Body of pancreas (tissue), 4 donors: ENCODE measurements around the gene PPP2R2B. TPM values are rescaled to one million over a fixed set of nuclear protein-coding genes. Genes with fewer than 3 reads are reported as not detected.

Experiments
- ATAC-seq: fragments of 150-250 bp; one replicate; pipeline ENCODE4 v1.9.1; 2016
- DNase-seq, 4 donors: peaks; one replicate each; pipeline ENCODE4 v3.0.0-alpha.2; 2019
- H3K27ac ChIP-seq, 4 donors: fragments of 200-600 bp; sonication (generic); 1 replicate in 3 of 4; 2 replicates in 1 of 4; pipeline versions ENCODE4 v1.5.1 to v1.6.1; 2016 to 2019; ENCODE audit warnings: mild to moderate bottlenecking in 1 of 4, mixed read lengths in 1 of 4, moderate library complexity in 1 of 4
- H3K27me3 ChIP-seq, 2 donors: fragments of 200-600 bp; sonication (generic); one replicate each; pipeline ENCODE4 v1.6.0; 2016; ENCODE audit warnings: mild to moderate bottlenecking in 1 of 2
- H3K36me3 ChIP-seq, 2 donors: fragments of 200-600 bp; sonication (generic); replicated peaks in 1 of 2; 2 replicates each; pipeline ENCODE4 v1.5.1; 2016; ENCODE audit warnings: low read depth in 2 of 2; ENCODE audit not compliant: insufficient read depth in 1 of 2
- H3K4me1 ChIP-seq: fragments of 200-600 bp; sonication (generic); one replicate; pipeline ENCODE4 v1.6.0; 2016
- H3K4me3 ChIP-seq, 2 donors: fragments of 200-600 bp; sonication (generic); 1 replicate in 1 of 2; 2 replicates in 1 of 2; pipeline ENCODE4 v1.5.1; 2016 to 2019
- H3K9me3 ChIP-seq, 3 donors: fragments of 200-600 bp; sonication (generic); 1 replicate in 2 of 3; 2 replicates in 1 of 3; pipeline ENCODE4 v1.5.1; 2016
- POLR2A ChIP-seq, 3 donors: fragments of 450-650 bp; IDR thresholded peaks; one replicate each; pipeline ENCODE4 v1.6.1; 2016; ENCODE audit warnings: antibody characterized with exemption in 3 of 3, mild to moderate bottlenecking in 2 of 3
- WGBS, 2 donors: methylation state at CpG; one replicate each; pipeline ENCODE4 v1.1.5; 2017; 5-methylcytosine and 5-hydroxymethylcytosine counted together
- intact Hi-C: fragments of 100-400 bp; cut with DNase I; formaldehyde crosslinking; loops from one replicate; pipeline ENCODE4 v1.15.1; 2023
- small RNA-seq: library from RNA; depleted of rRNA; stranded (forward); fragments of <200 nt; gene quantifications from one replicate; pipeline ENCODE3, GENCODE V24; 2016
- total RNA-seq, 2 donors: library from RNA; depleted of rRNA; stranded (reverse); fragments of >200 nt; gene quantifications; one replicate each; pipeline ENCODE4 v1.1.0, GENCODE V29; 2016
- TF ChIP-seq, protein P1 (sequence below), 7 experiments: fragments of 450-650 bp in 4 of 7; fragments of 200-600 bp in 3 of 7; sonication (generic) in 3 of 7; IDR thresholded peaks; one replicate each; pipeline ENCODE4 v1.5.1; 2016 to 2019; ENCODE audit warnings: antibody characterized with exemption in 7 of 7

The PPP2R2B gene
- total RNA-seq, 2 donors from 2014 or later: 0.26 TPM; not detected in 1

DNA sequence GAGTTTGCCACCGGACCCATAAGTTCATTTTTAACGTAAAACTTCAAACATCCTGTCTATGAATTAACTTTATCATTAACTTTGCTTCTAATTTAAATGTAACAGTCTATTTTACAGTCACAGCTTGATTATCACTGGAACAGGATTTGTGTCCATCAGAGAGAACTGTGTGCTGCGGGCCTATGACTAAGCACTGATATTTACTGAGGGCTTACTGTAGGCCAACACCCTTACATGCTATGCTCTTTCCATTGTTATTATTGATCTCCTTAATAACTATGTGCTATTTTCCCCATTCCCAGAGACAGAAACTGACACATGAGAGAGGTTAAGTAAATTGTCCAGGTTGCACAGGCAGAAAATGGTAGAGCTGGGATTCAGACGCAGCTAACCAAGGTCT is 338.6 kb downstream of the PPP2R2B start:
- 87 to 93% methylated on average over 4 of the region's 4 CpGs for WGBS, 2 donors
- ATAC-seq: no peak
- Histone ChIP-seq H3K36me3 (no peaks in the 10 kb centered on the region), H3K4me3 (no peak overlapping the region), H3K9me3 (no peaks in the 10 kb centered on the region), H3K27me3 (no peaks in the 10 kb centered on the region), H3K4me1 (no peaks in the 10 kb centered on the region), H3K27ac (no peak overlapping the region)
- no peak for DNase-seq
- intact Hi-C loops: no loop called here
- TF ChIP-seq POLR2A (IDR thresholded peaks at IDR 0.05): no peak

DNA sequence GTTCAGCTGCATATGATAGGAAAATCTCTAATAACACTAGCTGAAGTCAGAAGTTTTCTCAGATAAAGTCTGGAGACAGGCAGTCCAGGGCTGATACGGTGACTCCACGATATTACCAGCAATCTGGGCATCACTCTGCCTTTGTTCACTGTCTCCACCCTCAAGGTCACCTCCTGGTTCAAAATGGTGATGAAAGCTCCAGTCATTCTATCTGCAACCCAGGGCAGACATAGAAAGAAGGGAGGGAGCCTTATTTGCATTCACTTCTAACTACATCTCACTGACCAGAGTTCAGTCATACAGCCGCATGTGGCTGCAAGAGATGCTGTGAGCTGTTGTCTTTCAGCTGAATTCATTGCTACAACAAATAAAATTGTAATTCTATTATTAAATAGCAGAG is 340.1 kb downstream of the PPP2R2B start:
- intact Hi-C loops: no loop called here
- no peaks in the 10 kb centered on the region for H3K9me3 ChIP-seq
- no peak overlapping the region for H3K27ac ChIP-seq
- ATAC-seq (no peak), DNase-seq (no peak)
- no peaks in the 10 kb centered on the region for H3K36me3 ChIP-seq
- no peak overlapping the region for H3K4me3 ChIP-seq
- TF ChIP-seq POLR2A (IDR thresholded peaks at IDR 0.05): no peak
- TF ChIP-seq, protein P1, sequence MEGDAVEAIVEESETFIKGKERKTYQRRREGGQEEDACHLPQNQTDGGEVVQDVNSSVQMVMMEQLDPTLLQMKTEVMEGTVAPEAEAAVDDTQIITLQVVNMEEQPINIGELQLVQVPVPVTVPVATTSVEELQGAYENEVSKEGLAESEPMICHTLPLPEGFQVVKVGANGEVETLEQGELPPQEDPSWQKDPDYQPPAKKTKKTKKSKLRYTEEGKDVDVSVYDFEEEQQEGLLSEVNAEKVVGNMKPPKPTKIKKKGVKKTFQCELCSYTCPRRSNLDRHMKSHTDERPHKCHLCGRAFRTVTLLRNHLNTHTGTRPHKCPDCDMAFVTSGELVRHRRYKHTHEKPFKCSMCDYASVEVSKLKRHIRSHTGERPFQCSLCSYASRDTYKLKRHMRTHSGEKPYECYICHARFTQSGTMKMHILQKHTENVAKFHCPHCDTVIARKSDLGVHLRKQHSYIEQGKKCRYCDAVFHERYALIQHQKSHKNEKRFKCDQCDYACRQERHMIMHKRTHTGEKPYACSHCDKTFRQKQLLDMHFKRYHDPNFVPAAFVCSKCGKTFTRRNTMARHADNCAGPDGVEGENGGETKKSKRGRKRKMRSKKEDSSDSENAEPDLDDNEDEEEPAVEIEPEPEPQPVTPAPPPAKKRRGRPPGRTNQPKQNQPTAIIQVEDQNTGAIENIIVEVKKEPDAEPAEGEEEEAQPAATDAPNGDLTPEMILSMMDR (IDR thresholded peaks at IDR 0.05): no peak
- H3K27me3 ChIP-seq: no peaks in the 10 kb centered on the region
- WGBS, 2 donors: 72 to 73% methylated on average over 3 of the region's 3 CpGs
- H3K4me1 ChIP-seq: no peaks in the 10 kb centered on the region

DNA sequence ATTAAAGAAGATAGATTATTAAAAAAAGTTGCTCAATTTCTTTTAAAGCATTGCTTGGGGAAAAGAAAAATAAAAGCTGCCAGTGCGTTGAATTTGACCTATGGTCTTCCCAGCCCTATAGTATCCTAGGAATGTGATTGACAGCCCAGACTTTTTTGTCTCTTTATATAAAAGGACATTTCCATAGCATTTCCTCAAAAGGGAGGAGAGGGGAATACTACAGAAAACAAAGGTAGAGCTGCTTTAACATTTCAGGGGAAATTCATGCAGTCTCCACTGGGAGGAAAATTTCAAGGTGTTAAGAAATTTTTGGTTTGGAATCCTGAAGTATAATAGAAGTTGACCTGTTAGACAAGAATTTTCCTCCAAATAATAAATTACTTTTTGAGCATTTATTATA is 344.7 kb downstream of the PPP2R2B start:
- intact Hi-C loops: no loop called here
- 0% methylated on average over 1 of the region's 1 CpG for WGBS, 2 donors
- H3K4me3 ChIP-seq: no peak overlapping the region
- DNase-seq (no peak), ATAC-seq (no peak)
- no peaks in the 10 kb centered on the region for H3K27me3 ChIP-seq
- H3K4me1 ChIP-seq: no peaks in the 10 kb centered on the region
- H3K27ac ChIP-seq: no peak overlapping the region
- TF ChIP-seq, protein P1 (IDR thresholded peaks at IDR 0.05): no peak
- no peak for TF ChIP-seq POLR2A (IDR thresholded peaks at IDR 0.05)
- no peaks in the 10 kb centered on the region for H3K9me3 ChIP-seq
- no peaks in the 10 kb centered on the region for H3K36me3 ChIP-seq

DNA sequence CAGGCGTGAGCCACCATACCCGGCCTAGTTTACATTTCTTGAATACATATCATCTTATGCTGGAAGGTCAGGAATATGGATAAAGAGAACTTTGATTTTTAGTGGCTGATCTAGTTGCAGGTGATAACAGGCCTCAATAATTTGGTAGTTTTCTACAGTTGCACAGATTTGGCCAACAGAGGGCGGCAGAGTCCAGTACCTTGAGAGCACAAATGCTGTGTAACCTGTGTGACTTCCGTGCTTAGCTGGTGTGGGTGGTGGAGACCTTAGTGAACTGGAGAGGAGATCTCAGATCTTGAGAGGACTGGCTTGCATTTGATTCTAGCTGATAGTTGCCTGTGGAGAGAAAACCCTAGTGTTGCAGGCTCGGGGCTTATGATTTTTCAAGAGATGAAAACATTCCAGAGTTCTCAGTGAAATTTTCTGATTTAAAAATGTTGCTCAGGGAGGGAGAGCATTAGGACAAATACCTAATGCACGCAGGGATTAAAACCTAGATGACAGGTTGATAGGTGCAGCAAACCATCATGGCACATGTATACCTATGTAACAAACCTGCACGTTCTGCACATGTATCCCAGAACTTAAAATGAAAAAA is 345.2 kb downstream of the PPP2R2B start:
- ATAC-seq: peak; percentile 81
- Histone ChIP-seq H3K9me3 (no peaks in the 10 kb centered on the region), H3K36me3 (no peaks in the 10 kb centered on the region), H3K4me3 (no peak overlapping the region), H3K27ac (no peak overlapping the region), H3K27me3 (no peaks in the 10 kb centered on the region), H3K4me1 (no peaks in the 10 kb centered on the region)
- 29 to 33% methylated on average over 7 of the region's 7 CpGs for WGBS, 2 donors
- intact Hi-C loops: no loop called here
- DNase-seq: peak; percentile 76 to 85 (median 77)
- TF ChIP-seq POLR2A (IDR thresholded peaks at IDR 0.05): no peak
- TF ChIP-seq, protein P1 (IDR thresholded peaks at IDR 0.05): peak; percentile 61 to 85 (median 81)

Small RNAs within 50 kb of the gene (small RNA-seq; reads per million reads assigned to genes)
- gene RN7SL791P: not detected
